Endothelial cell of umbilical vein (primary cell): ENCODE results near the gene RNF217.

Experiments
- EZH2 ChIP-seq: IDR thresholded peaks from 2 replicates; pipeline ENCODE4 v1.6.1; 2012; ENCODE audit warnings: borderline replicate concordance, low read depth, mild to moderate bottlenecking, moderate library complexity, low read length, inconsistent platforms; ENCODE audit not compliant: severe bottlenecking
- FOS ChIP-seq: IDR thresholded peaks from 2 replicates; pipeline ENCODE4 v1.6.1; 2011; ENCODE audit warnings: mild to moderate bottlenecking, low read length, moderate library complexity, borderline replicate concordance; ENCODE audit not compliant: insufficient read depth
- GATA2 ChIP-seq: IDR thresholded peaks from 2 replicates; pipeline ENCODE4 v1.7.0; 2011; ENCODE audit warnings: low read depth, mild to moderate bottlenecking, moderate library complexity, mixed read lengths, low read length; ENCODE audit not compliant: insufficient read length, insufficient read depth
- JUN ChIP-seq: IDR thresholded peaks from 2 replicates; pipeline ENCODE4 v1.6.1; 2011; ENCODE audit warnings: borderline replicate concordance, low read depth; ENCODE audit not compliant: insufficient read length, insufficient read depth
- MAX ChIP-seq: IDR thresholded peaks from 2 replicates; pipeline ENCODE4 v1.6.1; 2011; ENCODE audit not compliant: insufficient read depth, insufficient read length
- MYC ChIP-seq: IDR thresholded peaks from one replicate; pipeline ENCODE4 v1.6.1; 2011; ENCODE audit warnings: mild to moderate bottlenecking, low read depth, low read length
- POLR2A ChIP-seq: IDR thresholded peaks from 2 replicates; pipeline ENCODE4 v1.6.1; 2012; ENCODE audit warnings: low read depth, mild to moderate bottlenecking, control low read depth, low read length
- POLR2AphosphoS5 ChIP-seq: IDR thresholded peaks from 2 replicates; pipeline ENCODE4 v1.6.1; 2012; ENCODE audit warnings: low read depth, mild to moderate bottlenecking, control low read depth, low read length, moderate library complexity; ENCODE audit not compliant: insufficient read depth
- TF ChIP-seq, protein P1 (sequence below), 2 donors: IDR thresholded peaks; 1 replicate in 1 of 2; 2 replicates in 1 of 2; pipeline ENCODE4 v1.5.1; 2011; ENCODE audit warnings: low read length in 2 of 2, mild to moderate bottlenecking in 2 of 2, moderate library complexity in 2 of 2, control low read depth in 1 of 2, inconsistent platforms in 1 of 2, low read depth in 1 of 2; ENCODE audit not compliant: insufficient read depth in 1 of 2; ENCODE audit errors: extremely low read depth in 1 of 2

- no peak for TF ChIP-seq POLR2AphosphoS5
- TF ChIP-seq, protein P1, sequence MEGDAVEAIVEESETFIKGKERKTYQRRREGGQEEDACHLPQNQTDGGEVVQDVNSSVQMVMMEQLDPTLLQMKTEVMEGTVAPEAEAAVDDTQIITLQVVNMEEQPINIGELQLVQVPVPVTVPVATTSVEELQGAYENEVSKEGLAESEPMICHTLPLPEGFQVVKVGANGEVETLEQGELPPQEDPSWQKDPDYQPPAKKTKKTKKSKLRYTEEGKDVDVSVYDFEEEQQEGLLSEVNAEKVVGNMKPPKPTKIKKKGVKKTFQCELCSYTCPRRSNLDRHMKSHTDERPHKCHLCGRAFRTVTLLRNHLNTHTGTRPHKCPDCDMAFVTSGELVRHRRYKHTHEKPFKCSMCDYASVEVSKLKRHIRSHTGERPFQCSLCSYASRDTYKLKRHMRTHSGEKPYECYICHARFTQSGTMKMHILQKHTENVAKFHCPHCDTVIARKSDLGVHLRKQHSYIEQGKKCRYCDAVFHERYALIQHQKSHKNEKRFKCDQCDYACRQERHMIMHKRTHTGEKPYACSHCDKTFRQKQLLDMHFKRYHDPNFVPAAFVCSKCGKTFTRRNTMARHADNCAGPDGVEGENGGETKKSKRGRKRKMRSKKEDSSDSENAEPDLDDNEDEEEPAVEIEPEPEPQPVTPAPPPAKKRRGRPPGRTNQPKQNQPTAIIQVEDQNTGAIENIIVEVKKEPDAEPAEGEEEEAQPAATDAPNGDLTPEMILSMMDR (IDR thresholded peaks at IDR 0.05; ENCODE audit: extremely low read depth in 1 of 2, insufficient read depth in 1 of 2, low read depth in 1 of 2, low read length in 2 of 2), result no peak
- no peak for TF ChIP-seq EZH2
- no peak for TF ChIP-seq POLR2A
- no peak for TF ChIP-seq MAX
- no peak for TF ChIP-seq GATA2
- TF ChIP-seq JUN, result no peak
- no peak for TF ChIP-seq MYC
- TF ChIP-seq FOS, result no peak
Observed at GRCh38 chr6:125057392-125058246, 95.4 kb downstream of the RNF217 start.
